Activated CD8-positive, alpha-beta memory T cell treated with anti-CD3 and anti-CD28 coated beads, Interleukin-2, amount 10 ng/mL, durations not matched to agents 7 days and 5 days (primary cell): ENCODE data around the gene FYTTD1. TPM values are rescaled to one million over a fixed set of nuclear protein-coding genes. Genes with fewer than 3 reads are reported as not detected.

Experiments used
- ATAC-seq: fragments of 150-1000 bp; cut with Tn5 transposase; one replicate; pipeline ENCODE4 v1.10.0; 2021; ENCODE audit warnings: moderate library complexity
- CTCF ChIA-PET: fragments of 350-600 bp; sonication (Branson Sonifier 250); formaldehyde crosslinking; loops from one replicate; lab custom pipeline; 2021; ENCODE audit warnings: antibody characterized with exemption; lab: Charles Lee
- DNase-seq: peaks from one replicate; pipeline ENCODE4 v3.0.0-alpha.2; 2020
- H3K27ac Mint-ChIP-seq: one replicate; pipeline ENCODE4 v1.8.0; 2021; ENCODE audit warnings: mild to moderate bottlenecking, mixed read lengths
- H3K27me3 Mint-ChIP-seq: one replicate; pipeline ENCODE4 v1.8.0; 2021; ENCODE audit warnings: mixed read lengths
- H3K36me3 Mint-ChIP-seq: one replicate; pipeline ENCODE4 v1.8.0; 2021; ENCODE audit warnings: mild to moderate bottlenecking, mixed read lengths
- H3K4me1 Mint-ChIP-seq: one replicate; pipeline ENCODE4 v1.8.0; 2021; ENCODE audit warnings: mixed read lengths
- H3K4me3 Mint-ChIP-seq: one replicate; pipeline ENCODE4 v1.8.0; 2021; ENCODE audit warnings: mild to moderate bottlenecking, moderate library complexity, mixed read lengths
- H3K9me3 Mint-ChIP-seq: one replicate; pipeline ENCODE4 v1.8.0; 2022; ENCODE audit warnings: low read depth, mixed read lengths
- total RNA-seq, 2 experiments: library from RNA; stranded (reverse); gene quantifications; one replicate each; pipeline ENCODE4 v1.2.3, GENCODE V29; 2021

FYTTD1 gene
- total RNA-seq, 2 experiments from 2014 or later = 35.5 to 50.5 TPM

DNA sequence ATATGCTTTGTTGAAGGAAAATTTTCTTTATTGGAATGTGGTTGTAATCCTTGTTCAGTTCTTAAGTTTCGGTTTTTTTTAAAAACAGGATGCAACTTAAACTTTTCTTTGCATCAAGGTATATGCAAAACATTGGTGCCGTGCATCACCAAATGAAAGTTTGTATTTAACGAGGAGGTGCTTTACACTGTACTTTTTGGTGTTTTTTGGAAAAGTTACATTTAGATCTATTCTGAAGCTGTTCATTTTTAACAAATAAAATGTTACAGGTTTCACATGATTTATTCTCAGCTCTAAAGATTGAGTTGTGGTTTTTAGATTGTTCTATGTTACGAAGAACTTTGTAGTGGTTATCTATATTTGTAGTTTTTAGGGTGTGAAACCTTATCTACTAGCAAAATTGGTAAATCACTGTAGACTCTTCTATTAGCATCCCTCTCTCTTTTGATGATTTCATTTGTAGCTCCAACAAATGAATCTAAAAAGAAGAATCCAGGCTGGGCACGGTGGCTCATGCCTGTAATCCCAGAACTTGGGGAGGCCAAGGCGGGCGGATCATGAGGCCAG lies 34.4 kb downstream of the FYTTD1 start:
- no peak overlapping the region for H3K27ac Mint-ChIP-seq
- no peaks in the 10 kb centered on the region for H3K9me3 Mint-ChIP-seq
- peaks cover 19% of the 10 kb centered on the region for H3K36me3 Mint-ChIP-seq
- CTCF ChIA-PET = interaction anchor here (1.1 to 2.1 kb wide), 3 partner anchors 10 to 48 kb away, joined by 3 to 5 read pairs (median 4); partner anchors contain the start of gene RUBCN
- peaks cover 2% of the 10 kb centered on the region for H3K4me1 Mint-ChIP-seq
- no peak overlapping the region for H3K4me3 Mint-ChIP-seq
- ATAC-seq (no peak), DNase-seq (no peak)
- H3K27me3 Mint-ChIP-seq = no peaks in the 10 kb centered on the region

DNA sequence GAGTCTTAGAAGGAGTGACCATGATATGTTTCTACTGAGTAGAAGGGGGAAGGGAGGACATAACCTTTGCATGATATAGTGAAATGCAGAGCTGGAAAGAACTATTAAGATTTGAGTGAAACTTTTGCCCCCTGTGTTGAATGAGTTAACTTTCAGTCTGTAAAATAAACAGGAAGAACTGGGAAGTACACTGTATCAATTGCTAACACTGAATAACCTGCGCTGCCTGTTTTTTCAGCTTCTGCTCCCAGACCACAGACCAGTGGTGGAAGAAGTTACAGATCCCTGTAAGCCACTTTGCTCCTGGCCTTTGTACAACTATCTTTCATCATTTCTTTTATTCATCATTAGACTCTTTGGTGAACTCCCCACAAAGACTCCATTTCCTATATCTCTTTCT lies 37.7 kb downstream of the FYTTD1 start:
- H3K4me1 Mint-ChIP-seq = peaks cover 7% of the 10 kb centered on the region
- H3K27me3 Mint-ChIP-seq = no peaks in the 10 kb centered on the region
- no peak overlapping the region for H3K4me3 Mint-ChIP-seq
- no peak for ATAC-seq
- no peak for DNase-seq
- no peaks in the 10 kb centered on the region for H3K9me3 Mint-ChIP-seq
- H3K27ac Mint-ChIP-seq = no peak overlapping the region
- CTCF ChIA-PET = interaction anchor here (1.2 kb wide), 1 partner anchor 12 kb away, joined by 4 read pairs; no protein-coding TSS in a partner anchor
- H3K36me3 Mint-ChIP-seq = peaks cover 3% of the 10 kb centered on the region

DNA sequence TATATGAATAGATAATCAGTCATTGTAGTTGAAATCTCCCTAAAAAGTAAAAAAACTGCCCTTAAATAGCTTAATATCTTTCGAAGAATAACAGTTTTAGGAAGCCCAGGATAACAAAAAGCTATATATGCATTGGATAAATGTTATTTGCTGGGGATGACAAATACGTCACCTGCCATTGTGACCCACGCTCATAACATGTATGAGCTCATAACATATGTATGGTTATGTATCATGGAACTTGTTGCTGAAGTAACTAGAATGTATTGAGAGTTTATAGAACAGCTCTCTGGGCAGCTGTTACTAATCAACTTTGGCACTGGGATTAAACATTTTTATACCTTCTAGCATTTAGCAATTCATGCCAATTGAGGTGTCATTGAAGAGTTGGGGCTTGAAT lies 39.6 kb downstream of the FYTTD1 start:
- Mint-ChIP-seq H3K4me1 (peaks cover 20% of the 10 kb centered on the region), H3K4me3 (no peak overlapping the region), H3K27ac (no peak overlapping the region), H3K27me3 (no peaks in the 10 kb centered on the region), H3K36me3 (no peaks in the 10 kb centered on the region), H3K9me3 (no peaks in the 10 kb centered on the region)
- no peak for DNase-seq
- CTCF ChIA-PET = interaction anchor here (0.9 to 1.3 kb wide), 3 partner anchors 12 to 40 kb away, joined by 3 to 4 read pairs (median 4); no protein-coding TSS in a partner anchor
- no peak for ATAC-seq

DNA sequence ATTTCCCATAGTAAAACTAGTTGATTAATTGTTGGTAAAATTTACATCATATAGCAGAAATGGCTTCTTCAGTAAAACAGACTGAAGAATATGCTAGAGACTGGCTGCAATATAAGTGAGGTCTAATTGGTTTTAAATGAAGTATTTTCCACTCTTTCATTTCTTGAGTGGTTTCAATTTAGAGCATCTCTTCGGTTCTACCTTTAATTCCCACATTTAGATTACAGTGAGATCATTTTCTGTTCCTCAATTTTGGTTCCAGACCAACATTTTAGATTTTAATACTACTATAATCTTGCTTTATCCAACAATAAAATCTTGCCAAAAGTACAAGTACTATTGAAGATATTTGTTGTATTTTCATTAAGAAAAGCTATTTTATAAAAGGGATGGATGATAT lies 40.4 kb downstream of the FYTTD1 start:
- Mint-ChIP-seq H3K9me3 (no peaks in the 10 kb centered on the region), H3K27ac (peak overlapping the region; percentile 94), H3K27me3 (no peaks in the 10 kb centered on the region), H3K4me3 (peak overlapping the region; percentile 92), H3K36me3 (no peaks in the 10 kb centered on the region), H3K4me1 (peaks cover 21% of the 10 kb centered on the region)
- CTCF ChIA-PET = interaction anchor here (2.5 kb wide), 1 partner anchor 41 kb away, joined by 8 read pairs; the partner anchor contains the start of gene FYTTD1
- DNase-seq = no peak
- ATAC-seq = no peak

DNA sequence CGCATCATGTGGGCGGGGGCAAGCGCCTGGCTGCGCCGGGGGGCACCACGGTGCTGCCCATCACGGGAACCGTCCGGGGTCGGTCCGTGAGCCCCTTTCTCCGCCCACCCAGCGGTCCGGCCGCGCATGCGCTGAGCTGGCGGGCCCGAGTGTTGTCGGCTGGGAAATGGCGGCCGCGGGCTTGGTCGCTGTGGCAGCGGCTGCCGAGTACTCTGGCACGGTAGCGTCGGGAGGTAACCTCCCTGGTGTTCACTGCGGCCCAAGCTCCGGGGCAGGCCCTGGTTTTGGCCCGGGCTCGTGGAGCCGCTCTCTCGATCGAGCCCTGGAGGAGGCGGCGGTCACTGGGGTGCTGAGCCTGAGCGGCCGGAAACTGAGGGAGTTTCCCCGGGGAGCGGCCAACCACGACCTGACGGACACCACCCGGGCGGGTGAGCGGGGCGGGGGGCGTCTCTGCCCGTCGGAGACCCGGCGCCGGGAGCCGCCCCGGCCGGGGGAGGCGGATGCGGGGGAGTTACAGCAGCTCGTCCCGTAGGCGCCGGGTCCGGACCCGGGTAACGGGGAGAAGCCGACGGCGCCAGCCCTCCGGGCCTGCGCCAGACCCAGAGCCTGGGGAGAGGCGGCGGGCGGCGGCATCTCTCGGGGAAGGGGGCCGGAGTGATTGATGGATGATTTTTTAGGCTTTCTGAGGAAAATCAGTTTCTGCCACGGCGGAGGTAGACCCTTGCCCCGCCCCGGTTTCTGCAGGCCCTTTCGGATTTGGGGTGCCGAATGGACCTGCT lies 41.6 kb downstream of the FYTTD1 start, which contains the start of gene LRCH3:
Gene LRCH3, plus strand, starts transcription at position 142 of the 779 bp plus-strand sequence. Its CDS starts 25 bp downstream, at position 167.
- CTCF ChIA-PET = interaction anchor here (1.2 to 2.5 kb wide), 7 partner anchors 9 to 192 kb away, joined by 3 to 8 read pairs (median 5); partner anchors contain the start of gene FYTTD1
- H3K36me3 Mint-ChIP-seq = no peaks in the 10 kb centered on the region
- peak within 1 kb of the TSS; percentile 94 for H3K27ac Mint-ChIP-seq
- peak; percentile 89 for DNase-seq
- no peaks in the 10 kb centered on the region for H3K9me3 Mint-ChIP-seq
- H3K4me3 Mint-ChIP-seq = peak within 1 kb of the TSS; percentile 92
- no peaks in the 10 kb centered on the region for H3K27me3 Mint-ChIP-seq
- peaks cover 30% of the 10 kb centered on the region for H3K4me1 Mint-ChIP-seq
- ATAC-seq = peak; percentile 78

DNA sequence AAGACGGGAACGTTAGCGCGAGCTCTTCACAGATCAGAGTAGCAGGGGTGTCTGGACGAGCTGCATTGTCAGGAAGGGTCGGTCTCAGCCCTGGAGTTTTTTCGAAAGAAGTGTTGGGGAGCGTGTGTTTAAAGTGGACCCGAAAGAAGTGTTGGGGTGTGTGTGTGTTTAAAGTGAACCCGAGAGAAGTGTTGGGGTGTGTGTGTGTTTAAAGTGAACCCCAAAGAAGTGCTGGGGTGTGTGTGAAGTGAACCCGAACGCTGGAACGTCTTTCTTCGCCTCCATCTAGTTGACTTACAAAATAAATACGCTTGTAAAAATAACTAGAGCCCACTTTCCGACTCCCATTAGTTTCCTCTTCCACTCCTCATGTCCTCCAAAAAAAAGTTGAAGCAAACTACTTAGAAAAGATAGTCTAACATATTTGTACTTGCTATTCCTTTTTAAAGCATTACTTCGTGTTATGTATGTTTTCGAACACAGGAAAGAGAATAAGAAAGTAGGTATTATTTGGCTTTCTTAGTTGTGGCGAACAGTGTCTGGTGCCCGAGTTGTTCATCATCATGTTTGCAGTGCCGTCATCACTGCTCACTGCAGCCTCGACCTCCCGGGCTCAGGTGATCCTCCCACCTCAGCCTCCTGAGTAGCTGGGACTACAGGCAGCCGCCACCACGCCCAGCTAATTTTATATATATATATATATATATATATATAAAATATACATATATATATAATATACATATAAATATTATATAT lies 42.4 kb downstream of the FYTTD1 start:
- DNase-seq = peak; percentile 66
- H3K27me3 Mint-ChIP-seq = no peaks in the 10 kb centered on the region
- no peaks in the 10 kb centered on the region for H3K9me3 Mint-ChIP-seq
- CTCF ChIA-PET = interaction anchor here (1.2 to 2.5 kb wide), 9 partner anchors 9 to 193 kb away, joined by 3 to 8 read pairs (median 6); partner anchors contain the start of genes FYTTD1 and RUBCN
- peaks cover 2% of the 10 kb centered on the region for H3K36me3 Mint-ChIP-seq
- peak; percentile 55 for ATAC-seq
- H3K4me3 Mint-ChIP-seq = peak overlapping the region; percentile 92
- H3K4me1 Mint-ChIP-seq = peaks cover 33% of the 10 kb centered on the region
- peak overlapping the region; percentile 94 for H3K27ac Mint-ChIP-seq

DNA sequence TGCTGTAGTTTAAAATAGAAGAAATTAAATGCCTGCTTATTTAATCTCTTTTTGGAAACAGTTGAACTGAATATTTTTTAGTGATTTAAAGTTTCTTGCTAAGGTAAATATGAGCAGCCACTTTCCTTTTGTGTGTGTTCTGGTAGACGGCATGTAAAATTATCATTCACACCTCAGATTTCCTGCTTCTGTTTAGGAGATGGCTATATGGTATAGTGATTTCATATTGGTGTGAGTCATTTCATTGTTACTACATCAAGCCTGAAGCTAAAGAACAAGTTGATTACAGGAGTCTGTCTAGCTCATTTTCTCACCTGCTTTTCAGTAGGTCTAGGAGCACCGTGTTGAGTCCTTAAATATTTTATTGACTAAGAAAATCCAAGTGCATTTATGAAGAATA lies 43.6 kb downstream of the FYTTD1 start:
- peak; percentile 35 for ATAC-seq
- Mint-ChIP-seq H3K36me3 (peaks cover 3% of the 10 kb centered on the region), H3K4me1 (peaks cover 39% of the 10 kb centered on the region)

DNA sequence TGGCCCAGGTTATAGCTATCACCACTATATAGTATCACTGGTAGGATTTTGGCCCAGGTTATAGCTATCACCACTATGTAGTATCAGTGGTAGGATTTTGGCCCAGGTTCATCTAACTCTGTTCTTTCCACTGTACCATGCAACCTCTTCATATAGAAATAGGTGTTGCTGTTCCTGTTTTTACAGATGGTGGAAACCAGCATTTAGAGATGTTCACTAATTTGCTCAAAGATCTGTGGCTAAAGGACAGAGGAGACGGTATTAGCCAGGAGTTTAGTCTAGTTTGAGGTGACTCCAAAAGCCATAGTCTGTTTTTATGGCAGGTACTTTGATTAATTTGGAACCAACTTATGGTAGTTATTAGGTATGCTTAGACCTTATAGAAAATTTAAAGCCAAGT lies 44.4 kb downstream of the FYTTD1 start:
- Mint-ChIP-seq H3K27ac (no peak overlapping the region), H3K4me3 (no peak overlapping the region), H3K4me1 (peaks cover 44% of the 10 kb centered on the region), H3K36me3 (peaks cover 6% of the 10 kb centered on the region), H3K27me3 (no peaks in the 10 kb centered on the region), H3K9me3 (no peaks in the 10 kb centered on the region)
- DNase-seq (no peak), ATAC-seq (no peak)
- CTCF ChIA-PET = interaction anchor here (0.7 to 2.0 kb wide), 3 partner anchors 9 to 51 kb away, joined by 3 to 5 read pairs (median 4); no protein-coding TSS in a partner anchor

More for the DNA sequence above, 43.6 kb downstream of the FYTTD1 start:
- no peaks in the 10 kb centered on the region for H3K27me3 Mint-ChIP-seq
- CTCF ChIA-PET = interaction anchor here (0.7 to 2.0 kb wide), 6 partner anchors 8 to 57 kb away, joined by 3 to 7 read pairs (median 4); partner anchors contain the start of gene RUBCN
- H3K4me3 Mint-ChIP-seq = peak overlapping the region; percentile 62
- peak overlapping the region; percentile 77 for H3K27ac Mint-ChIP-seq
- DNase-seq = no peak
- no peaks in the 10 kb centered on the region for H3K9me3 Mint-ChIP-seq

DNA sequence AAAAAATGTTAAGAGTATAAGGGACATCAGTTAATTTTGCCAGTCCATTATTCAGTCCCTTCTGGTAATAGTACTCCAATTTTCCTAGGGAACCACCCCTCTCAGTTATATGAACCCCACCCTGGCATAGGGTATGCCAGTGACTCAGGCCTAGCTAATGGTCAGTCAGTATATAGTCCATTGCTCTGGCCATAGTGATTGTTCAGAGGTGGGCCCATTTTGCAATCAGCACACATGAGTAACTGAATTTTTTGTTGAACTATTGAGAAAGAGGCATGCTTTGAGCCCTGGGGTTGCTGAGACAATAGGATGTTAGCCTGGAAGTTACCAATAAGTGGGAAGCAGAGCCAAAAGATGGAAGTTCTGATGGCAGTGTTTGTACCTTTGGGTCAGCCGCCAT lies 45.5 kb downstream of the FYTTD1 start:
- peaks cover 7% of the 10 kb centered on the region for H3K36me3 Mint-ChIP-seq
- H3K4me3 Mint-ChIP-seq = no peak overlapping the region
- no peak overlapping the region for H3K27ac Mint-ChIP-seq
- no peaks in the 10 kb centered on the region for H3K27me3 Mint-ChIP-seq
- CTCF ChIA-PET = interaction anchor here (2.0 kb wide), 1 partner anchor 12 kb away, joined by 5 read pairs; no protein-coding TSS in a partner anchor
- ATAC-seq (no peak), DNase-seq (no peak)
- peaks cover 44% of the 10 kb centered on the region for H3K4me1 Mint-ChIP-seq
- no peaks in the 10 kb centered on the region for H3K9me3 Mint-ChIP-seq

DNA sequence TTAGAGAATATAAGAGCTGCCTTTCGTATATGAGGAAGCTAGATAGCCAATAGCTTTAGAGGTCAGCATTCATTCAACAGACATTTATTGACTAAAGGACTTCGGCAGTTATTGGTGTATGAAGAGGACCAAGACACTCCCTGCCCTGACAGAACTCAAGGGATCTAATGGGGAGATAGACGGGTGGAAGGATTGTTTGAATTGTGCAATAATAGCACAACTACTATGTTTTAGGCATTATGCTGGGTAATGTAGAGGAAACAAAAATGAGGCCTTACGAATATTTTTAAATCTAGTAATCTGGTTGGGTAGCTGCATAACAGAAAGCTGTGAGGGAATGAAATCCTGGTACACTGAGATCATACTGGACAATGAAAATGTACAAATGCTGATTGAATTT lies 46.4 kb downstream of the FYTTD1 start:
- DNase-seq (no peak), ATAC-seq (no peak)
- H3K27me3 Mint-ChIP-seq = no peaks in the 10 kb centered on the region
- H3K36me3 Mint-ChIP-seq = peaks cover 8% of the 10 kb centered on the region
- no peak overlapping the region for H3K27ac Mint-ChIP-seq
- CTCF ChIA-PET = interaction anchor here (1.3 to 1.8 kb wide), 2 partner anchors 13 to 197 kb away, joined by 3 to 5 read pairs; no protein-coding TSS in a partner anchor
- no peak overlapping the region for H3K4me3 Mint-ChIP-seq
- H3K9me3 Mint-ChIP-seq = no peaks in the 10 kb centered on the region
- H3K4me1 Mint-ChIP-seq = peaks cover 48% of the 10 kb centered on the region

DNA sequence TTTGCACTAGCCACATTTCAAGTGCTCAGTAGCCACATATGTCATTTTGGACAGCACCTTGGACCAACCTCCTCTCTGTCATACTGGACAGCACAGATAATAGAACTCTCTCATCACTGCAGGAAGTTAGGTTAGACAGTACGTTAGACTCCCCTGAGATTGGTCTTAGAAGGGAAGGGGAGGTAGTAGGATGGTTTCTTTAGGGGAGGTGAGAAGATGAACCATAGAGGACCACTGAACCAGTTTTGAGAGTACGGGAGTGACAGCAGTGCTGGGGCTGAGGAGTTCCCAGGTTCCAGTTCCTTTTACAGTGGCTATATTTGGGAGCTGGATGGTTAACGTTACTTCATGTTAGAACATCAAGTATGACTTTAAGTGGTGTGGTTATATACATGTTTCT lies 49.2 kb downstream of the FYTTD1 start:
- Mint-ChIP-seq H3K4me1 (peaks cover 55% of the 10 kb centered on the region), H3K27me3 (no peaks in the 10 kb centered on the region), H3K4me3 (no peak overlapping the region), H3K36me3 (peaks cover 8% of the 10 kb centered on the region), H3K9me3 (no peaks in the 10 kb centered on the region), H3K27ac (no peak overlapping the region)
- no peak for DNase-seq
- ATAC-seq = no peak
- CTCF ChIA-PET = no interaction called here

DNA sequence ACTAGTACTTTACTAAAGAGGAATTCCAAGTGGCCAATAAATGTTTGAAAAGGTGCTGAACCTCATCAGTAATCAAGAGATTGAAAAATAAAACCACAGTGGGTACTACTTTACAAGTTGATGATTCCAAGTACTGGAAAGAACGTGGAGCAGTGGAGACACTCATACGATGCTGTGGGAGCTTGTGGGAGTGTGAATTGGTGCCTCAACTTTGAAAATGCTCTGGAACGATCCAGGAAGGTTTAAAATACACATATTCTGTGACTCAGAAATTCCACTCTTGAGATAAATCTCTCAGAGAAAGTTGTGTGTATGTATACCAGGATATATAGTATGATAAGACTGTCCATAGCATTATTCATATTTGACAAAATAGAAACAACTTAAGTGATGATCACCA lies 50.7 kb downstream of the FYTTD1 start:
- Mint-ChIP-seq H3K9me3 (no peaks in the 10 kb centered on the region), H3K36me3 (peaks cover 8% of the 10 kb centered on the region), H3K4me1 (peaks cover 50% of the 10 kb centered on the region), H3K4me3 (no peak overlapping the region), H3K27ac (no peak overlapping the region), H3K27me3 (no peaks in the 10 kb centered on the region)
- DNase-seq = no peak
- CTCF ChIA-PET = interaction anchor here (1.4 to 1.5 kb wide), 2 partner anchors 11 to 201 kb away, joined by 3 to 5 read pairs; no protein-coding TSS in a partner anchor
- ATAC-seq = no peak
